Measurements from ENCODE around the gene LCP2. TPM values are rescaled to one million over a fixed set of nuclear protein-coding genes. Genes with fewer than 3 reads are reported as not detected.

LCP2 gene
- total RNA-seq, 1 experiment from 2014 or later: 0.72 TPM

DNA sequence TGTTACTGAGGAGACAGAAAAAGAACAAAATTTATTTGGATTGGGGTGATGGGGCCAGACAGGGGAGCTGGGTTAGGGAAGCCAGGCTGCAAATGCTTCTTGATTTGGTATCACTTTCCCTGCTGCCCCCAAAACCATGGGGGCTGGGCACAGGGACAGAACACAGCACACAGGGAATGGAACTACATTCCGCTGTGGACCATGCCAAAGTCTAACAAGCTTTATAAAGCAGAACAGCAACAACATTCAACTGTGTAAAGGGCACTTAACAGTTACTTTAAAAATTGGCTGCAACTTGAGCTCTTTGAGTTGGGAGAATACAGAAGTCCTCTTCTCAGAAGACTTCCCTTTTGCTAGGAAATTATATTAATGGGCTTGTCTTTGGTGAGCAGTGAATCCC lies 41.0 kb downstream of the LCP2 start (continued):
- TF ChIP-seq, protein P1, sequence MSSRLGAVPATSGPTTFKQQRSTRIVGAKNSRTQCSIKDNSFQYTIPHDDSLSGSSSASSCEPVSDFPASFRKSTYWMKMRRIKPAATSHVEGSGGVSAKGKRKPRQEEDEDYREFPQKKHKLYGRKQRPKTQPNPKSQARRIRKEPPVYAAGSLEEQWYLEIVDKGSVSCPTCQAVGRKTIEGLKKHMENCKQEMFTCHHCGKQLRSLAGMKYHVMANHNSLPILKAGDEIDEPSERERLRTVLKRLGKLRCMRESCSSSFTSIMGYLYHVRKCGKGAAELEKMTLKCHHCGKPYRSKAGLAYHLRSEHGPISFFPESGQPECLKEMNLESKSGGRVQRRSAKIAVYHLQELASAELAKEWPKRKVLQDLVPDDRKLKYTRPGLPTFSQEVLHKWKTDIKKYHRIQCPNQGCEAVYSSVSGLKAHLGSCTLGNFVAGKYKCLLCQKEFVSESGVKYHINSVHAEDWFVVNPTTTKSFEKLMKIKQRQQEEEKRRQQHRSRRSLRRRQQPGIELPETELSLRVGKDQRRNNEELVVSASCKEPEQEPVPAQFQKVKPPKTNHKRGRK (CRISPR knock-in tag; IDR thresholded peaks at IDR 0.05; ENCODE audit: borderline replicate concordance): no peak
- TF ChIP-seq, protein P2, sequence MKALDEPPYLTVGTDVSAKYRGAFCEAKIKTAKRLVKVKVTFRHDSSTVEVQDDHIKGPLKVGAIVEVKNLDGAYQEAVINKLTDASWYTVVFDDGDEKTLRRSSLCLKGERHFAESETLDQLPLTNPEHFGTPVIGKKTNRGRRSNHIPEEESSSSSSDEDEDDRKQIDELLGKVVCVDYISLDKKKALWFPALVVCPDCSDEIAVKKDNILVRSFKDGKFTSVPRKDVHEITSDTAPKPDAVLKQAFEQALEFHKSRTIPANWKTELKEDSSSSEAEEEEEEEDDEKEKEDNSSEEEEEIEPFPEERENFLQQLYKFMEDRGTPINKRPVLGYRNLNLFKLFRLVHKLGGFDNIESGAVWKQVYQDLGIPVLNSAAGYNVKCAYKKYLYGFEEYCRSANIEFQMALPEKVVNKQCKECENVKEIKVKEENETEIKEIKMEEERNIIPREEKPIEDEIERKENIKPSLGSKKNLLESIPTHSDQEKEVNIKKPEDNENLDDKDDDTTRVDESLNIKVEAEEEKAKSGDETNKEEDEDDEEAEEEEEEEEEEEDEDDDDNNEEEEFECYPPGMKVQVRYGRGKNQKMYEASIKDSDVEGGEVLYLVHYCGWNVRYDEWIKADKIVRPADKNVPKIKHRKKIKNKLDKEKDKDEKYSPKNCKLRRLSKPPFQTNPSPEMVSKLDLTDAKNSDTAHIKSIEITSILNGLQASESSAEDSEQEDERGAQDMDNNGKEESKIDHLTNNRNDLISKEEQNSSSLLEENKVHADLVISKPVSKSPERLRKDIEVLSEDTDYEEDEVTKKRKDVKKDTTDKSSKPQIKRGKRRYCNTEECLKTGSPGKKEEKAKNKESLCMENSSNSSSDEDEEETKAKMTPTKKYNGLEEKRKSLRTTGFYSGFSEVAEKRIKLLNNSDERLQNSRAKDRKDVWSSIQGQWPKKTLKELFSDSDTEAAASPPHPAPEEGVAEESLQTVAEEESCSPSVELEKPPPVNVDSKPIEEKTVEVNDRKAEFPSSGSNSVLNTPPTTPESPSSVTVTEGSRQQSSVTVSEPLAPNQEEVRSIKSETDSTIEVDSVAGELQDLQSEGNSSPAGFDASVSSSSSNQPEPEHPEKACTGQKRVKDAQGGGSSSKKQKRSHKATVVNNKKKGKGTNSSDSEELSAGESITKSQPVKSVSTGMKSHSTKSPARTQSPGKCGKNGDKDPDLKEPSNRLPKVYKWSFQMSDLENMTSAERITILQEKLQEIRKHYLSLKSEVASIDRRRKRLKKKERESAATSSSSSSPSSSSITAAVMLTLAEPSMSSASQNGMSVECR (CRISPR knock-in tag; IDR thresholded peaks at IDR 0.05; ENCODE audit: borderline replicate concordance): no peak
- no peak for TF ChIP-seq EMX1 (CRISPR knock-in tag; IDR thresholded peaks at IDR 0.05)
- TF ChIP-seq, protein P3, sequence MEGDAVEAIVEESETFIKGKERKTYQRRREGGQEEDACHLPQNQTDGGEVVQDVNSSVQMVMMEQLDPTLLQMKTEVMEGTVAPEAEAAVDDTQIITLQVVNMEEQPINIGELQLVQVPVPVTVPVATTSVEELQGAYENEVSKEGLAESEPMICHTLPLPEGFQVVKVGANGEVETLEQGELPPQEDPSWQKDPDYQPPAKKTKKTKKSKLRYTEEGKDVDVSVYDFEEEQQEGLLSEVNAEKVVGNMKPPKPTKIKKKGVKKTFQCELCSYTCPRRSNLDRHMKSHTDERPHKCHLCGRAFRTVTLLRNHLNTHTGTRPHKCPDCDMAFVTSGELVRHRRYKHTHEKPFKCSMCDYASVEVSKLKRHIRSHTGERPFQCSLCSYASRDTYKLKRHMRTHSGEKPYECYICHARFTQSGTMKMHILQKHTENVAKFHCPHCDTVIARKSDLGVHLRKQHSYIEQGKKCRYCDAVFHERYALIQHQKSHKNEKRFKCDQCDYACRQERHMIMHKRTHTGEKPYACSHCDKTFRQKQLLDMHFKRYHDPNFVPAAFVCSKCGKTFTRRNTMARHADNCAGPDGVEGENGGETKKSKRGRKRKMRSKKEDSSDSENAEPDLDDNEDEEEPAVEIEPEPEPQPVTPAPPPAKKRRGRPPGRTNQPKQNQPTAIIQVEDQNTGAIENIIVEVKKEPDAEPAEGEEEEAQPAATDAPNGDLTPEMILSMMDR (IDR thresholded peaks at IDR 0.05): no peak
- no peak for TF ChIP-seq ATF1 (CRISPR knock-in tag; IDR thresholded peaks at IDR 0.05)

DNA sequence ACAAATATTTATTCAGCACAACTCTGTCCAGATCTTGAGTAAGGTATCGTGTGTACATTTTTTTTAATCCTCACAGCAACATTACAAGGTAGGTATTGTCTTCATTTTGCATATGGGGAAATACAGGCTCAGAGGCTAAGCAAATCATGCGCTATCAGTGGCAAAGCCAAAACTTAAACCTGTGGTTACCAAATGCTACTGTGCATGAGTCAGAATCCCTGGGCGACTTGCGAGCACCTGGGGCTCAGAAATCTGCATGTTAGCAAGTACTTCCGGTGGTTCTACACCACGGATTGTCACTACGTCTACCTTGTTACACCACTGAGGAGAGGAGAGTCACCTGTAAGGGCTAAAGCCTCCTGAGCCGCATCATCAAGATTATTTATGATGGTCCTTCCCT lies 43.5 kb downstream of the LCP2 start:
- ChIA-PET POLR2A (no interaction called here), CTCF (interaction anchor here (1.8 kb wide), 1 partner anchor 33 kb away, joined by 5 read pairs; no protein-coding TSS in a partner anchor)
- H3K36me3 Mint-ChIP-seq: no peaks in the 10 kb centered on the region
- H3K4me1 Mint-ChIP-seq: peaks cover 85% of the 10 kb centered on the region
- no peak for TF ChIP-seq TCF7 (CRISPR knock-in tag; IDR thresholded peaks at IDR 0.05; ENCODE audit: low read depth)
- TF ChIP-seq ZNF263 (CRISPR knock-in tag; IDR thresholded peaks at IDR 0.05; ENCODE audit: low read depth): no peak
- TF ChIP-seq ZNF138 (CRISPR knock-in tag; conservative IDR thresholded peaks at IDR 0.05): no peak
- no peak for TF ChIP-seq NFATC4 (CRISPR knock-in tag; IDR thresholded peaks at IDR 0.05)
- no peak for TF ChIP-seq NR1H2 (CRISPR knock-in tag; IDR thresholded peaks at IDR 0.05)
- no peaks in the 10 kb centered on the region; the same call in 1 of the 2 replicates for H3K27me3 Mint-ChIP-seq (ENCODE audit: low read depth)
- no peaks in the 10 kb centered on the region for H3K9me3 Mint-ChIP-seq
- DNase-seq (ENCODE audit: low spot score): no peak
- H3K4me3 Mint-ChIP-seq: no peak overlapping the region
- peak; percentile 66 for ATAC-seq
- peak overlapping the region; percentile 32 for H3K27ac Mint-ChIP-seq

DNA sequence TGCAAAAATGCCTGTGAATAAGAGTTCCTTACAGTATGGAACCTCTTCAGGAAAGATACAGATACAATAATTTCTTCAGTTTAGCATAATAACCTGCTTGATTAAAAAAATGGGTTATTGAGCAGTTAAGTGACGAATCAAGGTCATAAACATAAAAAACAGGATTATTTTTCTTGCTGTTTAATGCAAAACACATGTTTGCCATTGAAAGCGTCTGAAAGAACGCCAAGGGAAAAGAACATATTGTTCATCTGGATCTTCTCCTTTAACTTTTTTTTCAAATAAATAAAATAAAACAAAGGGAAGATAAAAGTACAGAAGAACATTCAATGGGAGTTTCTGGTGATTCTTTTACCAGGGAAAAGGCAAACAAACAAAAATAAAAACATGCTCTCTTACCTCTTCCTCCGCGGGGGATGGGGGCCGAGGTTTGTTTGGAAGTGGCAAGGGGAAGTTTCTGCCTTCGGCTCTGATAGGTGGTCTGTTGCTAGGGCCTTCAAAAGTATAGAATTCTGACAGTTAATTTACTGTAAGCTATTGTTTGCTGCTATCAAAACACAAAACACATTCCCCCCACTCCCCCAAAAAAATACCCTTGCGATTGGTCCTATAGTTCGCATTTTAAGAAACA lies 44.7 kb downstream of the LCP2 start:
- CTCF ChIA-PET: interaction anchor here (0.7 to 2.7 kb wide), 4 partner anchors 13 to 86 kb away, joined by 4 to 11 read pairs (median 8); no protein-coding TSS in a partner anchor
- POLR2A ChIA-PET: interaction anchor here (0.9 kb wide), 1 partner anchor 13 kb away, joined by 3 read pairs; no protein-coding TSS in a partner anchor
- H3K4me3 Mint-ChIP-seq: peak overlapping the region; percentile 5
- H3K27me3 Mint-ChIP-seq (ENCODE audit: low read depth): no peaks in the 10 kb centered on the region; the same call in 1 of the 2 replicates
- peaks cover 88% of the 10 kb centered on the region for H3K4me1 Mint-ChIP-seq
- peak overlapping the region; percentile 35; the same call in 1 of the 2 replicates for H3K27ac Mint-ChIP-seq
- no peaks in the 10 kb centered on the region for H3K9me3 Mint-ChIP-seq
- DNase-seq (ENCODE audit: low spot score) (no peak), ATAC-seq (no peak)
- no peaks in the 10 kb centered on the region for H3K36me3 Mint-ChIP-seq
- no peak for TF ChIP-seq CBFB (CRISPR knock-in tag; IDR thresholded peaks at IDR 0.05; ENCODE audit: low read depth)
- TF ChIP-seq, protein P4, sequence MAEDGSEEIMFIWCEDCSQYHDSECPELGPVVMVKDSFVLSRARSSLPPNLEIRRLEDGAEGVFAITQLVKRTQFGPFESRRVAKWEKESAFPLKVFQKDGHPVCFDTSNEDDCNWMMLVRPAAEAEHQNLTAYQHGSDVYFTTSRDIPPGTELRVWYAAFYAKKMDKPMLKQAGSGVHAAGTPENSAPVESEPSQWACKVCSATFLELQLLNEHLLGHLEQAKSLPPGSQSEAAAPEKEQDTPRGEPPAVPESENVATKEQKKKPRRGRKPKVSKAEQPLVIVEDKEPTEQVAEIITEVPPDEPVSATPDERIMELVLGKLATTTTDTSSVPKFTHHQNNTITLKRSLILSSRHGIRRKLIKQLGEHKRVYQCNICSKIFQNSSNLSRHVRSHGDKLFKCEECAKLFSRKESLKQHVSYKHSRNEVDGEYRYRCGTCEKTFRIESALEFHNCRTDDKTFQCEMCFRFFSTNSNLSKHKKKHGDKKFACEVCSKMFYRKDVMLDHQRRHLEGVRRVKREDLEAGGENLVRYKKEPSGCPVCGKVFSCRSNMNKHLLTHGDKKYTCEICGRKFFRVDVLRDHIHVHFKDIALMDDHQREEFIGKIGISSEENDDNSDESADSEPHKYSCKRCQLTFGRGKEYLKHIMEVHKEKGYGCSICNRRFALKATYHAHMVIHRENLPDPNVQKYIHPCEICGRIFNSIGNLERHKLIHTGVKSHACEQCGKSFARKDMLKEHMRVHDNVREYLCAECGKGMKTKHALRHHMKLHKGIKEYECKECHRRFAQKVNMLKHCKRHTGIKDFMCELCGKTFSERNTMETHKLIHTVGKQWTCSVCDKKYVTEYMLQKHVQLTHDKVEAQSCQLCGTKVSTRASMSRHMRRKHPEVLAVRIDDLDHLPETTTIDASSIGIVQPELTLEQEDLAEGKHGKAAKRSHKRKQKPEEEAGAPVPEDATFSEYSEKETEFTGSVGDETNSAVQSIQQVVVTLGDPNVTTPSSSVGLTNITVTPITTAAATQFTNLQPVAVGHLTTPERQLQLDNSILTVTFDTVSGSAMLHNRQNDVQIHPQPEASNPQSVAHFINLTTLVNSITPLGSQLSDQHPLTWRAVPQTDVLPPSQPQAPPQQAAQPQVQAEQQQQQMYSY (CRISPR knock-in tag; IDR thresholded peaks at IDR 0.05): no peak
- no peak for TF ChIP-seq GTF2I (CRISPR knock-in tag; conservative IDR thresholded peaks at IDR 0.05)
- TF ChIP-seq FOXK1 (CRISPR knock-in tag; IDR thresholded peaks at IDR 0.05): no peak
- TF ChIP-seq CREB1 (CRISPR knock-in tag; IDR thresholded peaks at IDR 0.05): no peak
- no peak for TF ChIP-seq SMAD3 (CRISPR knock-in tag; IDR thresholded peaks at IDR 0.05; ENCODE audit: borderline replicate concordance)
- TF ChIP-seq TCF7 (CRISPR knock-in tag; IDR thresholded peaks at IDR 0.05; ENCODE audit: low read depth): no peak

Data from WTC11 (cell line).